GM12892 (cell line): ENCODE results near the gene PTAFR.

Experiments used
- POLR2A ChIP-seq: IDR thresholded peaks from 2 replicates; pipeline ENCODE4 v1.6.1; 2011; ENCODE audit warnings: low read depth, low read length, control low read depth
- POLR2AphosphoS5 ChIP-seq: IDR thresholded peaks from 2 replicates; pipeline ENCODE4 v1.6.1; 2011; ENCODE audit warnings: low read depth, low read length, control low read depth

GRCh38 chr1:28163496-28164161 is 12.9 kb downstream of the PTAFR start:
- TF ChIP-seq POLR2AphosphoS5: no peak
- no peak for TF ChIP-seq POLR2A
